Epithelial cell of proximal tubule (primary cell): ENCODE results near the gene ST7L. TPM values are rescaled to one million over a fixed set of nuclear protein-coding genes. Genes with fewer than 3 reads are reported as not detected.
A peak's percentile ranks its signal among the peaks of the same experiment; 100 is the strongest.

ENCODE experiments used
- DNase-seq: peaks from one replicate; pipeline ENCODE4 v3.0.0-alpha.2; 2011; ENCODE audit warnings: low read depth
- H3K4me3 ChIP-seq: 2 replicates; pipeline ENCODE4 v1.5.1; 2011; ENCODE audit warnings: low read depth, mild to moderate bottlenecking, low read length
- total RNA-seq: library from RNA; depleted of rRNA; stranded (reverse); fragments of >200 nt; gene quantifications from 2 replicates; pipeline ENCODE4 v1.2.3, GENCODE V29; 2015
- TF ChIP-seq, protein P1 (sequence below): conservative IDR thresholded peaks from 2 replicates; pipeline ENCODE4 v1.5.1; 2012; ENCODE audit warnings: low read depth, mild to moderate bottlenecking, low read length

Gene ST7L
- total RNA-seq, 1 donor from 2014 or later = 7.4 TPM

DNA sequence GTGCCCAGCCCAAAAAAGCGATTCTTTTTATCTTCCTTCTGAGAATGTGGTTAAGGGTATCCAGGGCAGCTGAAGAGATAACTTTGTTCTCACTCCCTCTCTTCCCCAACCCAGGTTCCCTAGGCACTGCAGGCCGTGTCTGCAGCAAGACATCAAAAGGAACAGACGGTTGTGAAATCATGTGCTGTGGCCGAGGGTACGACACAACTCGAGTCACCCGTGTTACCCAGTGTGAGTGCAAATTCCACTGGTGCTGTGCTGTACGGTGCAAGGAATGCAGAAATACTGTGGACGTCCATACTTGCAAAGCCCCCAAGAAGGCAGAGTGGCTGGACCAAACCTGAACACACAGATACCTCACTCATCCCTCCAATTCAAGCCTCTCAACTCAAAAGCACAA lies 98.8 kb downstream of the ST7L start:
- TF ChIP-seq, protein P1, sequence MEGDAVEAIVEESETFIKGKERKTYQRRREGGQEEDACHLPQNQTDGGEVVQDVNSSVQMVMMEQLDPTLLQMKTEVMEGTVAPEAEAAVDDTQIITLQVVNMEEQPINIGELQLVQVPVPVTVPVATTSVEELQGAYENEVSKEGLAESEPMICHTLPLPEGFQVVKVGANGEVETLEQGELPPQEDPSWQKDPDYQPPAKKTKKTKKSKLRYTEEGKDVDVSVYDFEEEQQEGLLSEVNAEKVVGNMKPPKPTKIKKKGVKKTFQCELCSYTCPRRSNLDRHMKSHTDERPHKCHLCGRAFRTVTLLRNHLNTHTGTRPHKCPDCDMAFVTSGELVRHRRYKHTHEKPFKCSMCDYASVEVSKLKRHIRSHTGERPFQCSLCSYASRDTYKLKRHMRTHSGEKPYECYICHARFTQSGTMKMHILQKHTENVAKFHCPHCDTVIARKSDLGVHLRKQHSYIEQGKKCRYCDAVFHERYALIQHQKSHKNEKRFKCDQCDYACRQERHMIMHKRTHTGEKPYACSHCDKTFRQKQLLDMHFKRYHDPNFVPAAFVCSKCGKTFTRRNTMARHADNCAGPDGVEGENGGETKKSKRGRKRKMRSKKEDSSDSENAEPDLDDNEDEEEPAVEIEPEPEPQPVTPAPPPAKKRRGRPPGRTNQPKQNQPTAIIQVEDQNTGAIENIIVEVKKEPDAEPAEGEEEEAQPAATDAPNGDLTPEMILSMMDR = no peak
- DNase-seq = no peak
- H3K4me3 ChIP-seq = no peak overlapping the region

DNA sequence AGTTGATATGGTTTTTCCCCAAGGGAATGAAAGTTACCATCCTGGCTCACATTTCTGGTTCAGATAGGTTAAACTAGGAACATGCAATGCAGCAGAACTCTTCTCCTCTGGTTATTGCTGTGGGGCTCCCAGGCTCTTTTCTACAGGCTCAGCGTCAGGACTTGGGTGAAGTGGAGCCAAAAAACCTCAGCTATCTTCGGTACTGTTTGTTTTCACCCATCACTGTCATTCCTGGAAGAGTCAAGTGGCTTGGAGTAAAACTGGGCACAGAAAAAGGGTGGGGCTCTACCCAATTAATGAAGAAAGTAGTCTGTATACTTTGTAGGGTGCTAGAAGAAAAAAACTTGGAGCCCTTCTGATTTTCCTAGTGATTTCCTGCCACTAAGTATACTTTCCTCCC lies 100.8 kb downstream of the ST7L start:
- TF ChIP-seq, protein P1 = no peak

DNA sequence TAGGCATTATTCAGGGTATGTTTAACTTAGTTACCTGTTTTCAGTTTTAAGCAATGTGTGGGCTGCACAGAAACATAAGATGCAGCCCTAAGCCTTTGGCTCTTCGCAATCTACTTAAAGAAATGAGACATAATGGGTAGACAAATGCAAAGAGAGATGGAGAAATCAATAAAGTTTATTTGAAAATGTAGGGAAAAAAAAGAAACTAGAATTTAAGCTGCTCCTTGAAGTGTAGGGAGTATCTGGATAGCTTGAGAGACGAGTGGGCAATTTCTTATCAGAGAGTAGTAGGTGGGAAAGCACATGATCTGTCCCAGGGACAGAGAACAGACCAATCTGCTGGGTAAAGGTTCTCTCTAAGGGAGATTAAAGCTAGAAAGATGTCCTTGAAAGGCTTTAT lies 101.3 kb downstream of the ST7L start:
- no peak overlapping the region for H3K4me3 ChIP-seq
- TF ChIP-seq, protein P1 = no peak
- no peak for DNase-seq

More for the DNA sequence above, 100.8 kb downstream of the ST7L start:
- no peak for DNase-seq
- no peak overlapping the region for H3K4me3 ChIP-seq

DNA sequence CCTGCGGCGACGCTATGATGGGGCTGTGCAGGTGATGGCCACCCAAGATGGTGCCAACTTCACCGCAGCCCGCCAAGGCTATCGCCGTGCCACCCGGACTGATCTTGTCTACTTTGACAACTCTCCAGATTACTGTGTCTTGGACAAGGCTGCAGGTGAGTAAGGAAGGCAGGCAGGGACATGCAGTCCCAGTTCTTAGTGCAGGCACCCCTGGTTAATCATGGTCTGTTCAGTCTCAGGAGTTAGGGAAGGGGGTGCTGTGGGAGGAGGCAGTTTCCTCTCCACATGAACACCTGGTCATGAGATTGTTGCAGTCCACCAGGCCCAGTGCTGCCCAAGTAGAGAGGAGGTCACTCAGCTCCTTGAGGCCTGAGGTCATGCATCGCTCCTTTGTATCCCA lies 101.7 kb downstream of the ST7L start:
- TF ChIP-seq, protein P1 = no peak
- H3K4me3 ChIP-seq = no peak overlapping the region
- no peak for DNase-seq

DNA sequence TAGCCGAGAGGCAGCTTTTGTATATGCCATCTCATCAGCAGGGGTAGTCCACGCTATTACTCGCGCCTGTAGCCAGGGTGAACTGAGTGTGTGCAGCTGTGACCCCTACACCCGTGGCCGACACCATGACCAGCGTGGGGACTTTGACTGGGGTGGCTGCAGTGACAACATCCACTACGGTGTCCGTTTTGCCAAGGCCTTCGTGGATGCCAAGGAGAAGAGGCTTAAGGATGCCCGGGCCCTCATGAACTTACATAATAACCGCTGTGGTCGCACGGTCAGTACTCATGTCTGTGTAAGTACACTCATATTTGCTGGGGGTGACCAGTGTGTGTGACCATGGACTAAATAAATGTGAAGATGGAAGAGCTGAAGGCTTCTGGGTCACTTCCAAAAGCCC lies 102.8 kb downstream of the ST7L start:
- no peak for DNase-seq
- TF ChIP-seq, protein P1 = no peak
- no peak overlapping the region for H3K4me3 ChIP-seq

DNA sequence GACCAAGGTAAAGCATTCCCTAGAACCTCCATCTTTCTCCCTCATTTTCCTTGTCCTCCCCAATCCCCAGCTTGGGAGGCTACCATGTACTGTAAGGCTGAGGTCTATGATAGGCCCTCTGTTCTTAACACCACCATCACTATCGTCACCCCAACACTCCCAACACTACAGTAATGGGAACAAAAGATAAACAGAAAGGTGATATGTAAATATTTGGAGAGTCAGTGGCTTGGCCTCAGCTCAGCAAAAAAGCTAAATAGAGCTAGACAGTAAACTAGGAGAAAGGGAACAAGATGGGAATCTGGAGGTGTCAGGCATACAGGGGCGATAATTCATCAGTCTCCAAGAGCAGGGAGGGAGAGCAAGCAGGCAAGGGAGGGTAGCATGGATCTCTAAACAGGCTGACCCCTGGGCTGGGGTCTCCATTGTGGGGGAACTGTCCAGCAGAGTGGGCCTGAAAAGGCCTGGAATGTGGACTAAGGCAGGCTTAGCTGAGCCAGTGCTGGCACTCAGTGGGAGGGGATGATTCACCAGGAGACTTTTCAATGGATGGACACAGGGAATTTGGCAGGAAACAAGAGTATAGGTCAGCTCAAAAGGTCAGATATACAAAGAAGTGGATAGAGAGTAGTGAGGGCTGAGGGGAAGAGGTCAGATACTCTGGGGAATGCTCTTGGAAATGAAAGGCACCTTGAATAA lies 103.5 kb downstream of the ST7L start:
- TF ChIP-seq, protein P1 = no peak
- peak; percentile 81 for DNase-seq
- H3K4me3 ChIP-seq = no peak overlapping the region

GRCh38 chr1:112514901-112515300 lies 104.0 kb downstream of the ST7L start:
- no peak overlapping the region for H3K4me3 ChIP-seq
- TF ChIP-seq, protein P1 = no peak
- no peak for DNase-seq
